Adrenal gland (tissue), 5 donors: ENCODE results near the gene SLC22A7.

Experiments
- POLR2A ChIP-seq, 2 donors: fragments of 450-650 bp; IDR thresholded peaks; one replicate each; pipeline ENCODE4 v1.6.1; 2017; ENCODE audit warnings: antibody characterized with exemption in 2 of 2, mild to moderate bottlenecking in 2 of 2, moderate library complexity in 1 of 2
- TF ChIP-seq, protein P1 (sequence below), 6 experiments: fragments of 450-650 bp in 4 of 6; fragments of 200-600 bp in 2 of 6; sonication (generic) in 1 of 6; IDR thresholded peaks; 1 replicate in 5 of 6; 2 replicates in 1 of 6; pipeline versions ENCODE4 v1.5.1 to v1.8.0; 2016 to 2021; ENCODE audit warnings: antibody characterized with exemption in 6 of 6, mild to moderate bottlenecking in 2 of 6, moderate library complexity in 1 of 6
- donor health status: DM: no; HTN: no; CAD: no.

DNA sequence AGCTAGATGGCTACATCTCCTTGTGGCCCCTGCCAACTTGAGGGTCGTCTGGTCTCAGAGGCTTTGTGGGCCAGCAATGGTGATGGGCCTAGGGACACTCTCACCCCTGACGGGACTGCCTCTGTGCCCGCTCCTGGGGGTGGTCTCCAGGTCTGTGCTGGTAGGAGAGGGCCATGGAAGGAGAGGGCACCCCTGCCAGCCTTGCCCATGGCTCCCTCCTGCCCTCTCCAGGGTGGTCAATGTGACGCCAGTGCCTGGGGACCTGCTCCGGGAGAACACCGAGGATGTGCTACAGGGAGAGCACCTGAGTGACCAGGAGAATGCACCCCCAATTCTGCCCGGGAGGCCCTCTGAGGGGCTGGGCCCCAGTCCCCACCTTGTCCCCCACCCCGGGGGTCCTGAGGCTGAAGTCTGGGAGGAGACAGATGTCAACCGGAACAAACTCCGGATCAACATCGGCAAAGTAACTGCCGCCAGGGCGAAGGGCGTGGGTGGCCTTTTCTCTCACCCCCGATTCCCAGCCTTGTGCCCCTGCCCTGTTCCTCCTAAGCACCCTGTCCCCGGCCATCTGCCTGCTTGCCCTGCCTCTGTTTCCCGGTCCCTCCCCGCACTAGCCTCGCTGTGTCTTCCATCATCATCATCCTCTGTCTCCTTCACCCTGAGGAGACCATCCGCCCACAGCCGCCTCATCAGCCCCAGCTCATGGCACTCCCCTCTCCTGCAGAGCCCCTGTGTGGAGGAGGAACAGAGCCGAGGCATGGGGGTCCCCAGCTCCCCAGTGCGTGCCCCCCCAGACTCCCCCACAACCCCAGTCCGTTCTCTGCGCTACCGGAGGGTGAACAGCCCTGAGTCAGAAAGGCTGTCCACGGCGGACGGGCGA lies 39.0 kb upstream of the SLC22A7 start:
- TF ChIP-seq, protein P1, sequence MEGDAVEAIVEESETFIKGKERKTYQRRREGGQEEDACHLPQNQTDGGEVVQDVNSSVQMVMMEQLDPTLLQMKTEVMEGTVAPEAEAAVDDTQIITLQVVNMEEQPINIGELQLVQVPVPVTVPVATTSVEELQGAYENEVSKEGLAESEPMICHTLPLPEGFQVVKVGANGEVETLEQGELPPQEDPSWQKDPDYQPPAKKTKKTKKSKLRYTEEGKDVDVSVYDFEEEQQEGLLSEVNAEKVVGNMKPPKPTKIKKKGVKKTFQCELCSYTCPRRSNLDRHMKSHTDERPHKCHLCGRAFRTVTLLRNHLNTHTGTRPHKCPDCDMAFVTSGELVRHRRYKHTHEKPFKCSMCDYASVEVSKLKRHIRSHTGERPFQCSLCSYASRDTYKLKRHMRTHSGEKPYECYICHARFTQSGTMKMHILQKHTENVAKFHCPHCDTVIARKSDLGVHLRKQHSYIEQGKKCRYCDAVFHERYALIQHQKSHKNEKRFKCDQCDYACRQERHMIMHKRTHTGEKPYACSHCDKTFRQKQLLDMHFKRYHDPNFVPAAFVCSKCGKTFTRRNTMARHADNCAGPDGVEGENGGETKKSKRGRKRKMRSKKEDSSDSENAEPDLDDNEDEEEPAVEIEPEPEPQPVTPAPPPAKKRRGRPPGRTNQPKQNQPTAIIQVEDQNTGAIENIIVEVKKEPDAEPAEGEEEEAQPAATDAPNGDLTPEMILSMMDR (IDR thresholded peaks at IDR 0.05), result no peak
- TF ChIP-seq POLR2A (IDR thresholded peaks at IDR 0.05), result no peak
